ENCODE measurements around the gene ALPL.

The ALPL gene

DNA sequence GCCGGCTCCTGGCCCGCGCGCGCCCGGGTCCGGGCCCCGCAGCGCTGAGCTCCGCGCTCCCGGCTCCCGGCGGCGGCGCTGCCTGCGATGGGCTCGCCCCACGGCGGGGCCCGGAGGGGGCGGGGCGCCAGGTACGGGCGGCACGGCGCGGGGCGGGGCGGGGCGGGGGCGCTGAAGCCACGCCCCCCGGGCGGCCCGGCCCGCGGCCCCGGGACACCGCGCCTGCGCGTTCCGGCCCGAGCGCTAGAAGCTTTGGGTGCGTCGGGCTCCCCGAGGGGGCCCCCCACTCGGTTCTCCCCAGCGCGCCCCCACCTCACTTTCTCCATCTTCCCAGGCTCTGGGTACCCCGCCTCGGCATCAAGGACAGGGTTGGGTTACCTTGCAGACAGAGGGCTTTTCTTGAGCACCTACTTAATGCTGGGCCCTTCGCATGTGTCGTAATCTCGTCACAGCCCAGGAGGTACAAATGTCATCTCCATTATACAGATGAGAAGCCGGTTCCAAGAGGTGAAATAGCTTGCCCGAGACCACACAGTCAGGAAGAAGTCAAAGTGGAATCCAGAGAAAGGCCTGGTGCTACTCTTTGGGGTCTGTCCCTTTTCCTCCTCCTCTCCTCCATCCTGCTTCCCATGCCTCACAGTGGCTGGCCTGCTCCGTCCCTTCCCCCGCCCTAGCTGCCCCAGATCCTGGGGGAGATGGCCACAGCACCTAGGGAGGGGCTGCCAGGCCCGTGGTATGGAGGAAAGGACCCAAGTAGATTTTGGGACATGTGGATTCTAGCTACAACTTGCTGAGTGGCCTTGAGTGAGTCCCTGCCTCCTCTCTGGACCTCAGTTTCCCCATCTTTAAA lies 113.5 kb downstream of the ALPL start:
- no peaks in the 10 kb centered on the region for H3K9me2 ChIP-seq (replicated peaks; ENCODE audit: insufficient read depth, low read length)
- no peak overlapping the region for H3K27ac ChIP-seq (ENCODE audit: low read depth, low read length)
- H3K27me3 ChIP-seq (ENCODE audit: low read length), result no peaks in the 10 kb centered on the region
- no peak overlapping the region for H3K4me3 ChIP-seq (ENCODE audit: insufficient read depth, low read length, poor library complexity, severe bottlenecking)
- H3K36me3 ChIP-seq (ENCODE audit: low read length), result no peaks in the 10 kb centered on the region
- TF ChIP-seq EZH2phosphoT487 (conservative IDR thresholded peaks at IDR 0.05; ENCODE audit: low read length), result no peak
- TF ChIP-seq, protein P1, sequence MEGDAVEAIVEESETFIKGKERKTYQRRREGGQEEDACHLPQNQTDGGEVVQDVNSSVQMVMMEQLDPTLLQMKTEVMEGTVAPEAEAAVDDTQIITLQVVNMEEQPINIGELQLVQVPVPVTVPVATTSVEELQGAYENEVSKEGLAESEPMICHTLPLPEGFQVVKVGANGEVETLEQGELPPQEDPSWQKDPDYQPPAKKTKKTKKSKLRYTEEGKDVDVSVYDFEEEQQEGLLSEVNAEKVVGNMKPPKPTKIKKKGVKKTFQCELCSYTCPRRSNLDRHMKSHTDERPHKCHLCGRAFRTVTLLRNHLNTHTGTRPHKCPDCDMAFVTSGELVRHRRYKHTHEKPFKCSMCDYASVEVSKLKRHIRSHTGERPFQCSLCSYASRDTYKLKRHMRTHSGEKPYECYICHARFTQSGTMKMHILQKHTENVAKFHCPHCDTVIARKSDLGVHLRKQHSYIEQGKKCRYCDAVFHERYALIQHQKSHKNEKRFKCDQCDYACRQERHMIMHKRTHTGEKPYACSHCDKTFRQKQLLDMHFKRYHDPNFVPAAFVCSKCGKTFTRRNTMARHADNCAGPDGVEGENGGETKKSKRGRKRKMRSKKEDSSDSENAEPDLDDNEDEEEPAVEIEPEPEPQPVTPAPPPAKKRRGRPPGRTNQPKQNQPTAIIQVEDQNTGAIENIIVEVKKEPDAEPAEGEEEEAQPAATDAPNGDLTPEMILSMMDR (IDR thresholded peaks at IDR 0.05; ENCODE audit: insufficient read depth, low read length, poor library complexity, severe bottlenecking), result no peak
- no peak overlapping the region for H3K9ac ChIP-seq (ENCODE audit: low read length)
- H3K79me2 ChIP-seq (ENCODE audit: insufficient read depth, low read length), result no peaks in the 10 kb centered on the region
- no peaks in the 10 kb centered on the region for H3K9me3 ChIP-seq (ENCODE audit: insufficient read depth, low read length)
- H2AFZ ChIP-seq (ENCODE audit: low read depth, low read length, severe bottlenecking), result no peak overlapping the region
- no peaks in the 10 kb centered on the region for H3F3A ChIP-seq (ENCODE audit: insufficient read depth)
- peak overlapping the region; percentile 26 for H3K4me2 ChIP-seq (ENCODE audit: low read depth, low read length, poor library complexity, severe bottlenecking)
- H4K20me1 ChIP-seq (ENCODE audit: low read depth, low read length), result no peaks in the 10 kb centered on the region

DNA sequence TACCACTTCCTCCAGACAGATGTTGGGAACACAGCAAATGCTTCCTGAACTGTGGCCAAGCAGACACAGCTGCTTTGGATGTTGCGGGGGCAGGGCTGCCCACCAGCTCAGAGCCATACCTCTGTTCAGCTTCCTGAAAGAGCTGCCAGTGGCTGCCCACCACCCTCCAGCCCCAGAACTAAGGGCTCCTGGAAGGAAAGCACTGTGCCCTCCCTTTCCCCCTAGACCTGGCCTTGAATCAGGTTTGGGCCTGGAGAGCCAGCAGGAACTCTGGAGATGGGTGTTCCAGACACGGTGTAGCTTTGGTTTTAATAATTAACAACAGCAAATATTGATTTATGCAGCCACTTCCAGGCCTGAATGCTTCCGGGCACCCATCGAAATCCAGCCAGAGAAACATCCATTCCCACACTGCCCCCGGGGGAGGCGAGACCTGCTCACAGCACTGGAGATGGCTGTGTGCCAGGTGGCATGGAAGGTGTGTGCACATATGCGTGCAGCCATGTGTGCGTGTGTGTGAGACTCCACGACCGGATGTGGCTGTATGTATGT lies 114.3 kb downstream of the ALPL start:
- Histone ChIP-seq H3K9me3 (ENCODE audit: insufficient read depth, low read length) (no peaks in the 10 kb centered on the region), H3K9ac (ENCODE audit: low read length) (no peak overlapping the region), H3K27me3 (ENCODE audit: low read length) (no peaks in the 10 kb centered on the region), H3K4me3 (ENCODE audit: insufficient read depth, low read length, poor library complexity, severe bottlenecking) (no peak overlapping the region), H3F3A (ENCODE audit: insufficient read depth) (no peaks in the 10 kb centered on the region), H3K79me2 (ENCODE audit: insufficient read depth, low read length) (no peaks in the 10 kb centered on the region), H4K20me1 (ENCODE audit: low read depth, low read length) (no peaks in the 10 kb centered on the region), H3K36me3 (ENCODE audit: low read length) (no peaks in the 10 kb centered on the region), H3K9me2 (replicated peaks; ENCODE audit: insufficient read depth, low read length) (no peaks in the 10 kb centered on the region), H3K27ac (ENCODE audit: low read depth, low read length) (no peak overlapping the region), H2AFZ (ENCODE audit: low read depth, low read length, severe bottlenecking) (no peak overlapping the region), H3K4me2 (ENCODE audit: low read depth, low read length, poor library complexity, severe bottlenecking) (no peak overlapping the region)
- TF ChIP-seq, protein P1 (IDR thresholded peaks at IDR 0.05; ENCODE audit: insufficient read depth, low read length, poor library complexity, severe bottlenecking), result no peak
- TF ChIP-seq EZH2phosphoT487 (conservative IDR thresholded peaks at IDR 0.05; ENCODE audit: low read length), result no peak

DNA sequence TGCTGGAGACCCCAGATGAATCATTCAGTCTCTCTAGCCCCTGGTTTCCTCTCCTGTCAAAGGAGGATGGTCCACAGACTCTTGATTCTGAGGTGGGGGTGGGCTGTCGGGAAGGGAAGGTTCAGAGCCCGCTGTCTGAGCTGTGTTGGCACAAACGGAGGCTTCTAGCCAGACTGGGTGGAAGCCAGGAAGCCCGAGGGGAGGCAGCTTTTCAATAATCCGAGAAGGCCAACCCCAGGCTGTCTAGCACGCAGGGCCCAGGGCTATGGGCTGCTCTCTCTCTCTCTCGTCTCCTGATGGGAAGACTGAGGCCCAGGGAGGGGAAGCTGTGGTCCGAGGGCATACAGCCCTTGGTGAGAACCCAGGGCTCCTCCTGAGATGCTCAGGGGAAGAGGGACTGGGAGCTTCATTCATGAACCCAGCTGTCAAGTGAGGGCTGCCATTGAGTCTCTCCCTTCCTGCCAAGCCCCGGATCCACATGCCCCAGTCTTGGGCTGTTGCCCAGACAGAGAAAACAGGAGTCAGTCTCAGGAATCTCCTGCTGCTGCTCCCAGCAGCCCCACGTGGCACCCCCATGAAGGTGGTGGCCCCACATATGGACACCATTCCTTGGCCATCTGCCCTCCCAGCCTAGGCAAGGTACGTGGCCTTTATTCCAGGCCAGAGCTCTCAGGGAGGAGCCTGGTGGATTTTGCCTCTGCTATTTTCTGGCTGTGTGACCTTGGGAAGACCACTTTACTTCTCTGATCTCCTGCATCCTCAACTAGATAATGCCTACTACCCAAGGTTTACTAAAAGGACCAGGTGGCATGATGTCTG lies 115.6 kb downstream of the ALPL start:
- H2AFZ ChIP-seq (ENCODE audit: low read depth, low read length, severe bottlenecking), result no peak overlapping the region
- H3K4me3 ChIP-seq (ENCODE audit: insufficient read depth, low read length, poor library complexity, severe bottlenecking), result no peak overlapping the region
- H3K79me2 ChIP-seq (ENCODE audit: insufficient read depth, low read length), result no peaks in the 10 kb centered on the region
- H3F3A ChIP-seq (ENCODE audit: insufficient read depth), result no peaks in the 10 kb centered on the region
- no peak for TF ChIP-seq EZH2phosphoT487 (conservative IDR thresholded peaks at IDR 0.05; ENCODE audit: low read length)
- TF ChIP-seq, protein P1 (IDR thresholded peaks at IDR 0.05; ENCODE audit: insufficient read depth, low read length, poor library complexity, severe bottlenecking), result no peak
- no peaks in the 10 kb centered on the region for H3K27me3 ChIP-seq (ENCODE audit: low read length)
- H3K9me3 ChIP-seq (ENCODE audit: insufficient read depth, low read length), result no peaks in the 10 kb centered on the region
- no peak overlapping the region for H3K4me2 ChIP-seq (ENCODE audit: low read depth, low read length, poor library complexity, severe bottlenecking)
- no peaks in the 10 kb centered on the region for H3K9me2 ChIP-seq (replicated peaks; ENCODE audit: insufficient read depth, low read length)
- no peaks in the 10 kb centered on the region for H4K20me1 ChIP-seq (ENCODE audit: low read depth, low read length)
- no peak overlapping the region for H3K9ac ChIP-seq (ENCODE audit: low read length)
- no peaks in the 10 kb centered on the region for H3K36me3 ChIP-seq (ENCODE audit: low read length)
- no peak overlapping the region for H3K27ac ChIP-seq (ENCODE audit: low read depth, low read length)
